ENCODE data around the gene CRBN. TPM values are rescaled to one million over a fixed set of nuclear protein-coding genes. Genes with fewer than 3 reads are reported as not detected.

CRBN gene
- total RNA-seq, 1 experiment from 2014 or later: 31.2 TPM

GRCh38 chr3:3109407-3110298, 69.8 kb downstream of the CRBN start:
- TF ChIP-seq EZH2phosphoT487 (IDR thresholded peaks at IDR 0.05; ENCODE audit: borderline replicate concordance, low read length) (no peak), CTCF (conservative IDR thresholded peaks at IDR 0.05; ENCODE audit: low read depth, low read length) (no peak)
- ChIA-PET POLR2A (ENCODE audit: unreplicated experiment) (no interaction called here), CTCF (no interaction called here)
- Histone ChIP-seq H3K4me1 (ENCODE audit: insufficient read depth, low read length) (no peaks in the 10 kb centered on the region), H4K20me1 (ENCODE audit: low read length) (no peaks in the 10 kb centered on the region), H3K36me3 (ENCODE audit: low read depth, low read length) (no peaks in the 10 kb centered on the region), H3F3A (ENCODE audit: low read length, unreplicated experiment) (no peaks in the 10 kb centered on the region), H3K79me2 (ENCODE audit: low read length) (no peaks in the 10 kb centered on the region), H2AFZ (ENCODE audit: low read length) (no peak overlapping the region), H3K4me3 (ENCODE audit: low read length) (no peak overlapping the region), H3K27me3 (ENCODE audit: low read length) (peaks cover 18% of the 10 kb centered on the region; the same call in 1 of the 2 replicates), H3K27ac (ENCODE audit: low read length) (no peak overlapping the region), H3K9me2 (replicated peaks; ENCODE audit: low read length) (no peaks in the 10 kb centered on the region), H3K4me2 (ENCODE audit: low read length) (no peak overlapping the region), H3K9ac (ENCODE audit: low read length) (no peak overlapping the region), H3K9me3 (ENCODE audit: low read length) (no peaks in the 10 kb centered on the region)
- intact Hi-C loops (cut with micrococcal nuclease): no loop called here
- BruUV-seq (replicated peaks): no TSS peak
- no peak for DNase-seq
- ATAC-seq: no peak

DNA sequence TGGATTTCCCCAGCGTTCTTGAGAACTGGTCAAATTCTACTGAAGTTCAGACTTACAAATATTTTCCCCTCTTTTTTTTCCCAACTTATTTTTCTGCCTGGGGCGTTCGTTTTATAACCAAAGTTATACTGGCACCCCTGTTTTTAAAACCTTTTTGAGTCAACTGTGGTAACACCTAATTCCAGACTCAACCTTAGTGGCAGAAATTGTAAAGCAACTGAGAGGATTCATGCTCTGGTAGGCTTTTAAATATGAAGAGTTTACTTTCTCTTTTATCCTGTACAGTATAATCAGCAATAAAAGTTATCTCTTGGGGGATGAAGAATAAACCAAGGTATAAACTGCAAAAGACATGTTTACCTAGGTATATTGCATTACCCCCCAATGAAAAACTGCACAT, 71.6 kb downstream of the CRBN start:
- DNase-seq: no peak
- Histone ChIP-seq H3K27ac (ENCODE audit: low read length) (no peak overlapping the region), H3K27me3 (ENCODE audit: low read length) (peaks cover 17% of the 10 kb centered on the region; the same call in 1 of the 2 replicates), H3K36me3 (ENCODE audit: low read depth, low read length) (no peaks in the 10 kb centered on the region), H3K4me2 (ENCODE audit: low read length) (no peak overlapping the region), H2AFZ (ENCODE audit: low read length) (no peak overlapping the region), H3K4me1 (ENCODE audit: insufficient read depth, low read length) (no peaks in the 10 kb centered on the region), H4K20me1 (ENCODE audit: low read length) (no peaks in the 10 kb centered on the region), H3K9me2 (replicated peaks; ENCODE audit: low read length) (no peaks in the 10 kb centered on the region), H3K4me3 (ENCODE audit: low read length) (no peak overlapping the region), H3K9ac (ENCODE audit: low read length) (no peak overlapping the region), H3F3A (ENCODE audit: low read length, unreplicated experiment) (no peaks in the 10 kb centered on the region), H3K79me2 (ENCODE audit: low read length) (no peaks in the 10 kb centered on the region), H3K9me3 (ENCODE audit: low read length) (no peaks in the 10 kb centered on the region)
- CTCF ChIA-PET: no interaction called here
- POLR2A ChIA-PET (ENCODE audit: unreplicated experiment): no interaction called here
- BruUV-seq (replicated peaks): no TSS peak
- intact Hi-C loops (cut with micrococcal nuclease): no loop called here
- no peak for ATAC-seq
- TF ChIP-seq EZH2phosphoT487 (IDR thresholded peaks at IDR 0.05; ENCODE audit: borderline replicate concordance, low read length) (no peak), EZH2 (IDR thresholded peaks at IDR 0.05; ENCODE audit: low read length, unreplicated experiment) (no peak), CTCF (conservative IDR thresholded peaks at IDR 0.05; ENCODE audit: low read depth, low read length) (no peak)

DNA sequence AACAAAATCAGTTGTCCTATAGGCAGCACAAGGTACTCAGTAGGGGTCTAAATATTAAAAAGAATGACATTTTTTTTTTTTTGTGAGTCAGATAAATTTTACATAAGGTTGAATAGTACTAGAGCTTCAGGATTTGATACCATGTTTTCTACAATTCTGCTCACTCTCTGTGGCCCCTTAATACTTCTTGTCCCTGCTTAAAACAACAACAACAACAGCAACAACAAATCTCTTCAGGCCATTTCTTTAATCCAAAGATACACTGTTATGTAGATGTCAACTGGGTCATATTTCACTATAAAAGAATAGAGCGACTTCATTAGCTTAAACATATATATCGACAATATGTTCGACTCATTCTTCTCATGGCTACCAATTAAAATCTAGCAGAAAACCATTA, 72.3 kb downstream of the CRBN start:
- ATAC-seq (no peak), DNase-seq (no peak)
- intact Hi-C loops (cut with micrococcal nuclease): no loop called here
- Histone ChIP-seq H3F3A (ENCODE audit: low read length, unreplicated experiment) (no peaks in the 10 kb centered on the region), H4K20me1 (ENCODE audit: low read length) (no peaks in the 10 kb centered on the region), H3K4me3 (ENCODE audit: low read length) (no peak overlapping the region), H3K4me2 (ENCODE audit: low read length) (no peak overlapping the region), H3K9ac (ENCODE audit: low read length) (no peak overlapping the region), H2AFZ (ENCODE audit: low read length) (no peak overlapping the region), H3K79me2 (ENCODE audit: low read length) (no peaks in the 10 kb centered on the region), H3K36me3 (ENCODE audit: low read depth, low read length) (no peaks in the 10 kb centered on the region), H3K27me3 (ENCODE audit: low read length) (peaks cover 17% of the 10 kb centered on the region; the same call in 1 of the 2 replicates), H3K4me1 (ENCODE audit: insufficient read depth, low read length) (no peaks in the 10 kb centered on the region), H3K27ac (ENCODE audit: low read length) (no peak overlapping the region), H3K9me2 (replicated peaks; ENCODE audit: low read length) (no peaks in the 10 kb centered on the region), H3K9me3 (ENCODE audit: low read length) (no peaks in the 10 kb centered on the region)
- CTCF ChIA-PET: no interaction called here
- POLR2A ChIA-PET (ENCODE audit: unreplicated experiment): no interaction called here
- BruUV-seq (replicated peaks): no TSS peak
- no peak for TF ChIP-seq CTCF (conservative IDR thresholded peaks at IDR 0.05; ENCODE audit: low read depth, low read length)
- TF ChIP-seq EZH2phosphoT487 (IDR thresholded peaks at IDR 0.05; ENCODE audit: borderline replicate concordance, low read length): no peak
- TF ChIP-seq EZH2 (IDR thresholded peaks at IDR 0.05; ENCODE audit: low read length, unreplicated experiment): no peak
